Activated CD4-positive, alpha-beta T cell treated with anti-CD3 and anti-CD28 coated beads, Interleukin-2, amount 10 ng/mL, durations not matched to agents 7 days and 5 days (primary cell): Measurements from ENCODE around the gene ZNF263. TPM values are rescaled to one million over a fixed set of nuclear protein-coding genes. Genes with fewer than 3 reads are reported as not detected.
A peak's percentile ranks its signal among the peaks of the same experiment; 100 is the strongest.

Experiments used
- CTCF ChIA-PET: fragments of 350-600 bp; sonication (Branson Sonifier 250); formaldehyde crosslinking; loops from one replicate; lab custom pipeline; 2021; ENCODE audit warnings: antibody characterized with exemption; lab: Charles Lee
- POLR2A ChIA-PET: fragments of 350-600 bp; sonication (Branson Sonifier 250); formaldehyde crosslinking; loops from one replicate; lab custom pipeline; 2021; ENCODE audit warnings: antibody characterized with exemption; lab: Charles Lee
- DNase-seq: peaks from one replicate; pipeline ENCODE4 v3.0.0-alpha.2; 2020
- H3K27ac Mint-ChIP-seq: one replicate; pipeline ENCODE4 v1.8.0; 2021; ENCODE audit warnings: mild to moderate bottlenecking, moderate library complexity, mixed read lengths
- H3K27me3 Mint-ChIP-seq: one replicate; pipeline ENCODE4 v1.8.0; 2021; ENCODE audit warnings: mixed read lengths
- H3K36me3 Mint-ChIP-seq: one replicate; pipeline ENCODE4 v1.8.0; 2021; ENCODE audit warnings: low read depth, mixed read lengths
- H3K4me1 Mint-ChIP-seq: one replicate; pipeline ENCODE4 v1.8.0; 2021; ENCODE audit warnings: mixed read lengths
- H3K4me3 Mint-ChIP-seq: one replicate; pipeline ENCODE4 v1.8.0; 2021; ENCODE audit warnings: mild to moderate bottlenecking, moderate library complexity, mixed read lengths
- H3K9me3 Mint-ChIP-seq: one replicate; pipeline ENCODE4 v1.8.0; 2021; ENCODE audit warnings: mixed read lengths
- total RNA-seq, 2 experiments: library from RNA; stranded (reverse); gene quantifications; one replicate each; pipeline ENCODE4 v1.2.3, GENCODE V29; 2021

ZNF263 gene
- 10 to 100 TPM; 25.7 to 25.9 TPM for total RNA-seq

- H3K4me3 Mint-ChIP-seq: peak within 1 kb of the TSS; percentile 90
Observed at GRCh38 chr16:3282730-3283542, at the start of gene ZNF263. Gene ZNF263, plus strand, starts transcription at chr16:3283491. Its CDS starts 328 bp downstream, at chr16:3283819.

GRCh38 chr16:3234543-3234856, 48.8 kb upstream of the ZNF263 start:
- peaks cover 37% of the 10 kb centered on the region for H3K9me3 Mint-ChIP-seq

More at GRCh38 chr16:3282730-3283542, at the start of gene ZNF263:
- peaks cover 4% of the 10 kb centered on the region for H3K27me3 Mint-ChIP-seq
- H3K27ac Mint-ChIP-seq: peak within 1 kb of the TSS; percentile 96
- H3K4me1 Mint-ChIP-seq: peaks cover 30% of the 10 kb centered on the region
- POLR2A ChIA-PET: interaction anchor here (0.6 to 1.1 kb wide), 4 partner anchors 19 to 294 kb away, joined by 3 to 8 read pairs (median 4); partner anchors contain the start of gene NAA60
- peak; percentile 96 for DNase-seq
- CTCF ChIA-PET: interaction anchor here (0.6 to 1.2 kb wide), 7 partner anchors 16 to 339 kb away, joined by 3 to 7 read pairs (median 3); partner anchors contain the start of gene OR1F1
- peaks cover 30% of the 10 kb centered on the region for H3K9me3 Mint-ChIP-seq
- peaks cover 42% of the 10 kb centered on the region for H3K36me3 Mint-ChIP-seq

GRCh38 chr16:3234857-3235561, 48.3 kb upstream of the ZNF263 start, which contains the start of gene ZNF200:
Gene ZNF200, minus strand, starts transcription at chr16:3235158. Its CDS starts 1,403 bp downstream, at chr16:3233755.
- Mint-ChIP-seq H3K27me3 (no peaks in the 10 kb centered on the region), H3K9me3 (peaks cover 36% of the 10 kb centered on the region), H3K4me1 (peaks cover 31% of the 10 kb centered on the region), H3K36me3 (peaks cover 48% of the 10 kb centered on the region), H3K4me3 (peak within 1 kb of the TSS; percentile 85), H3K27ac (peak within 1 kb of the TSS; percentile 97)
- CTCF ChIA-PET: interaction anchor here (0.5 to 2.8 kb wide), 2 partner anchors 62 to 75 kb away, joined by 3 to 9 read pairs; no protein-coding TSS in a partner anchor
- POLR2A ChIA-PET: no interaction called here
- peak; percentile 96 for DNase-seq

More at GRCh38 chr16:3234543-3234856, 48.8 kb upstream of the ZNF263 start:
- Mint-ChIP-seq H3K36me3 (peaks cover 51% of the 10 kb centered on the region), H3K4me1 (peaks cover 31% of the 10 kb centered on the region), H3K4me3 (peak overlapping the region; percentile 85), H3K27me3 (no peaks in the 10 kb centered on the region), H3K27ac (peak overlapping the region; percentile 97)
- POLR2A ChIA-PET: interaction anchor here (0.5 kb wide), 1 partner anchor 45 kb away, joined by 5 read pairs; no protein-coding TSS in a partner anchor
- CTCF ChIA-PET: interaction anchor here (0.5 to 2.8 kb wide), 3 partner anchors 61 to 76 kb away, joined by 3 to 9 read pairs (median 3); no protein-coding TSS in a partner anchor
- no peak for DNase-seq

- H3K9me3 Mint-ChIP-seq: peaks cover 26% of the 10 kb centered on the region
- ChIA-PET CTCF (interaction anchor here (1.1 kb wide), 1 partner anchor 15 kb away, joined by 3 read pairs; no protein-coding TSS in a partner anchor), POLR2A (no interaction called here)
- H3K4me3 Mint-ChIP-seq: peak overlapping the region; percentile 68
- H3K27me3 Mint-ChIP-seq: no peaks in the 10 kb centered on the region
- H3K27ac Mint-ChIP-seq: peak overlapping the region; percentile 76
- peaks cover 29% of the 10 kb centered on the region for H3K4me1 Mint-ChIP-seq
- peaks cover 37% of the 10 kb centered on the region for H3K36me3 Mint-ChIP-seq
- DNase-seq: peak; percentile 40
Observed at GRCh38 chr16:3235856-3236669, 47.2 kb upstream of the ZNF263 start.

GRCh38 chr16:3241761-3242160, 41.5 kb upstream of the ZNF263 start:
- ChIA-PET POLR2A (no interaction called here), CTCF (no interaction called here)
- H3K27me3 Mint-ChIP-seq: no peaks in the 10 kb centered on the region
- DNase-seq: no peak
- H3K27ac Mint-ChIP-seq: no peak overlapping the region
- H3K4me1 Mint-ChIP-seq: no peaks in the 10 kb centered on the region
- H3K4me3 Mint-ChIP-seq: no peak overlapping the region
- no peaks in the 10 kb centered on the region for H3K36me3 Mint-ChIP-seq
- peaks cover 3% of the 10 kb centered on the region for H3K9me3 Mint-ChIP-seq

GRCh38 chr16:3242709-3243108, 40.6 kb upstream of the ZNF263 start:
- no peaks in the 10 kb centered on the region for H3K36me3 Mint-ChIP-seq
- CTCF ChIA-PET: no interaction called here
- peaks cover 2% of the 10 kb centered on the region for H3K9me3 Mint-ChIP-seq

GRCh38 chr16:3243882-3244281, 39.4 kb upstream of the ZNF263 start:
- Mint-ChIP-seq H3K27ac (no peak overlapping the region), H3K4me3 (no peak overlapping the region), H3K4me1 (no peaks in the 10 kb centered on the region), H3K36me3 (no peaks in the 10 kb centered on the region), H3K9me3 (no peaks in the 10 kb centered on the region), H3K27me3 (no peaks in the 10 kb centered on the region)
- POLR2A ChIA-PET: no interaction called here
- CTCF ChIA-PET: interaction anchor here (1.1 kb wide), 1 partner anchor 14 kb away, joined by 3 read pairs; no protein-coding TSS in a partner anchor
- no peak for DNase-seq

More at GRCh38 chr16:3242709-3243108, 40.6 kb upstream of the ZNF263 start:
- DNase-seq: no peak
- POLR2A ChIA-PET: no interaction called here
- Mint-ChIP-seq H3K4me3 (no peak overlapping the region), H3K27me3 (no peaks in the 10 kb centered on the region), H3K27ac (no peak overlapping the region), H3K4me1 (no peaks in the 10 kb centered on the region)

- CTCF ChIA-PET: interaction anchor here (0.5 to 1.4 kb wide), 2 partner anchors 20 to 380 kb away, joined by 3 read pairs; no protein-coding TSS in a partner anchor
Observed at GRCh38 chr16:3246002-3246401, 37.3 kb upstream of the ZNF263 start.

GRCh38 chr16:3246876-3247275, 36.4 kb upstream of the ZNF263 start:
- POLR2A ChIA-PET: no interaction called here
- peaks cover 2% of the 10 kb centered on the region for H3K27me3 Mint-ChIP-seq
- no peak for DNase-seq
- CTCF ChIA-PET: interaction anchor here (1.4 kb wide), 1 partner anchor 19 kb away, joined by 3 read pairs; no protein-coding TSS in a partner anchor
- no peaks in the 10 kb centered on the region for H3K36me3 Mint-ChIP-seq
- H3K27ac Mint-ChIP-seq: no peak overlapping the region
- H3K4me1 Mint-ChIP-seq: no peaks in the 10 kb centered on the region
- no peaks in the 10 kb centered on the region for H3K9me3 Mint-ChIP-seq
- H3K4me3 Mint-ChIP-seq: no peak overlapping the region

More at GRCh38 chr16:3246002-3246401, 37.3 kb upstream of the ZNF263 start:
- H3K4me1 Mint-ChIP-seq: no peaks in the 10 kb centered on the region
- no peak overlapping the region for H3K27ac Mint-ChIP-seq
- POLR2A ChIA-PET: no interaction called here
- H3K36me3 Mint-ChIP-seq: no peaks in the 10 kb centered on the region
- no peak overlapping the region for H3K4me3 Mint-ChIP-seq
- DNase-seq: no peak
- peaks cover 1% of the 10 kb centered on the region for H3K27me3 Mint-ChIP-seq
- no peaks in the 10 kb centered on the region for H3K9me3 Mint-ChIP-seq

- Mint-ChIP-seq H3K4me3 (no peak overlapping the region), H3K27me3 (peaks cover 2% of the 10 kb centered on the region), H3K9me3 (no peaks in the 10 kb centered on the region), H3K27ac (no peak overlapping the region), H3K4me1 (no peaks in the 10 kb centered on the region), H3K36me3 (no peaks in the 10 kb centered on the region)
- ChIA-PET CTCF (interaction anchor here (0.5 kb wide), 1 partner anchor 49 kb away, joined by 4 read pairs; no protein-coding TSS in a partner anchor), POLR2A (no interaction called here)
- DNase-seq: no peak
Observed at GRCh38 chr16:3248596-3248995, 34.7 kb upstream of the ZNF263 start.

- Mint-ChIP-seq H3K4me1 (no peaks in the 10 kb centered on the region), H3K27ac (no peak overlapping the region), H3K27me3 (peaks cover 2% of the 10 kb centered on the region), H3K4me3 (no peak overlapping the region), H3K36me3 (no peaks in the 10 kb centered on the region), H3K9me3 (no peaks in the 10 kb centered on the region)
- CTCF ChIA-PET: no interaction called here
- DNase-seq: no peak
- POLR2A ChIA-PET: no interaction called here
Observed at GRCh38 chr16:3249020-3249419, 34.3 kb upstream of the ZNF263 start.

GRCh38 chr16:3249451-3249850, 33.8 kb upstream of the ZNF263 start:
- H3K4me1 Mint-ChIP-seq: no peaks in the 10 kb centered on the region
- POLR2A ChIA-PET: no interaction called here
- DNase-seq: no peak
- no peaks in the 10 kb centered on the region for H3K9me3 Mint-ChIP-seq
- CTCF ChIA-PET: no interaction called here
- H3K27me3 Mint-ChIP-seq: peaks cover 2% of the 10 kb centered on the region
- H3K4me3 Mint-ChIP-seq: no peak overlapping the region
- no peak overlapping the region for H3K27ac Mint-ChIP-seq
- H3K36me3 Mint-ChIP-seq: no peaks in the 10 kb centered on the region
